ENCODE data around the gene RCC1.

- TF ChIP-seq CTCF (IDR thresholded peaks at IDR 0.05) (no peak), POLR2A (IDR thresholded peaks at IDR 0.05) (no peak)
These were observed 1.4 kb downstream of the RCC1 start for GRCh38 chr1:28507247-28507645.

All from stomach (tissue), 4 donors.